AG09309 (cell line): Measurements from ENCODE around the gene VIPR2.

Source experiments
- DNase-seq: peaks from one replicate; pipeline ENCODE4 v3.0.0-alpha.2; 2010; ENCODE audit warnings: low read depth
- H3K4me3 ChIP-seq: 2 replicates; pipeline ENCODE4 v1.5.1; 2011; ENCODE audit warnings: mild to moderate bottlenecking, low read depth, low read length, moderate library complexity; ENCODE audit not compliant: control insufficient read depth
- CTCF ChIP-seq: IDR thresholded peaks from 2 replicates; pipeline ENCODE4 v1.5.1; 2011; ENCODE audit warnings: mild to moderate bottlenecking, low read depth, low read length, inconsistent platforms; ENCODE audit not compliant: insufficient read depth, control insufficient read depth; ENCODE audit errors: missing control alignments

VIPR2 gene

GRCh38 chr7:159158125-159158887, 13.6 kb upstream of the VIPR2 start:
- no peak for TF ChIP-seq CTCF
- no peak overlapping the region for H3K4me3 ChIP-seq
- DNase-seq = no peak

GRCh38 chr7:159157714-159158113, 13.0 kb upstream of the VIPR2 start:
- DNase-seq = no peak
- TF ChIP-seq CTCF = no peak
- no peak overlapping the region for H3K4me3 ChIP-seq

- DNase-seq = no peak
- no peak for TF ChIP-seq CTCF
- no peak overlapping the region for H3K4me3 ChIP-seq
Measured at GRCh38 chr7:159156436-159157245, 12.0 kb upstream of the VIPR2 start.

- TF ChIP-seq CTCF = no peak
- DNase-seq = no peak
- H3K4me3 ChIP-seq = no peak overlapping the region
Measured at GRCh38 chr7:159155410-159155809, 10.7 kb upstream of the VIPR2 start.

GRCh38 chr7:159154243-159154642, 9.6 kb upstream of the VIPR2 start:
- H3K4me3 ChIP-seq = no peak overlapping the region
- no peak for DNase-seq
- TF ChIP-seq CTCF = no peak

- no peak for TF ChIP-seq CTCF
- H3K4me3 ChIP-seq = no peak overlapping the region
- DNase-seq = no peak
Measured at GRCh38 chr7:159153511-159153910, 8.8 kb upstream of the VIPR2 start.
